ENCODE data around the gene ANKS6. TPM values are rescaled to one million over a fixed set of nuclear protein-coding genes. Genes with fewer than 3 reads are reported as not detected.

Gene ANKS6
- total RNA-seq, 2 donors from 2014 or later = 41.7 to 55.2 TPM

DNA sequence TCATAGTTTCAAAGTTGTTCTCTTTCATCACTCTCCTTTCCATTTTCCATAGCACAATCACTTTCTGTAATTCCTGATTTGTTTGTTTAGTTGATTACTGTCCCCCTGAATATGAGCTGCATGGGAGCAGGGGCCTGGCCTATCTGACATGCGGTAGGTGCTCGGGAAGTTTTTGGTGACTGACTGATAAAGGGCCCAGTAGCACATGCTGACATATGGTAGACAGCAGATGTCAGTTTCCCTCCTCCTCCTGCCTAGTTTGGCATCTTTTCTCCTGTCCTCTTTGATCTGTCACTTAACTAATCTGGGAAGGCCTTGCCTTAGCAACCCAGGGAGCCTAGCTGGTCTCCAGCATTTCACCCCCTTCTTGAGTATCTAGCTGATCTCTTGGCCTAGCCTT is 25.5 kb upstream of the ANKS6 start:
- no peak overlapping the region for H3K4me3 Mint-ChIP-seq
- peaks cover 1% of the 10 kb centered on the region for H3K4me1 Mint-ChIP-seq
- Histone ChIP-seq H3K36me3 (ENCODE audit: control insufficient read depth, insufficient read depth, low read length) (no peaks in the 10 kb centered on the region), H3K27ac (ENCODE audit: low read depth, low read length) (no peak overlapping the region), H3K4me1 (ENCODE audit: control insufficient read depth, insufficient read depth, low read length) (no peaks in the 10 kb centered on the region), H3K9me3 (ENCODE audit: control insufficient read depth, low read length) (peaks cover 7% of the 10 kb centered on the region), H3K27me3 (ENCODE audit: control insufficient read depth, insufficient read depth, low read length, poor library complexity, severe bottlenecking) (no peaks in the 10 kb centered on the region), H3K9ac (ENCODE audit: extremely low read depth, low read length, poor library complexity, severe bottlenecking) (no peak overlapping the region), H3K4me3 (ENCODE audit: low read length) (no peak overlapping the region)
- whole genome bisulfite sequencing, 2 experiments (ENCODE audit: insufficient coverage in 1 of 2, insufficient read length in 1 of 2) = 97% methylated on average over 2 of the region's 2 CpGs; no CpG with 5 or more reads in 1 of the 2 experiments
- H3K27ac Mint-ChIP-seq = no peak overlapping the region
- H3K36me3 Mint-ChIP-seq (ENCODE audit: low read depth) = peaks cover 33% of the 10 kb centered on the region
- H3K27me3 Mint-ChIP-seq (ENCODE audit: insufficient read depth) = no peaks in the 10 kb centered on the region
- TF ChIP-seq, protein P1, sequence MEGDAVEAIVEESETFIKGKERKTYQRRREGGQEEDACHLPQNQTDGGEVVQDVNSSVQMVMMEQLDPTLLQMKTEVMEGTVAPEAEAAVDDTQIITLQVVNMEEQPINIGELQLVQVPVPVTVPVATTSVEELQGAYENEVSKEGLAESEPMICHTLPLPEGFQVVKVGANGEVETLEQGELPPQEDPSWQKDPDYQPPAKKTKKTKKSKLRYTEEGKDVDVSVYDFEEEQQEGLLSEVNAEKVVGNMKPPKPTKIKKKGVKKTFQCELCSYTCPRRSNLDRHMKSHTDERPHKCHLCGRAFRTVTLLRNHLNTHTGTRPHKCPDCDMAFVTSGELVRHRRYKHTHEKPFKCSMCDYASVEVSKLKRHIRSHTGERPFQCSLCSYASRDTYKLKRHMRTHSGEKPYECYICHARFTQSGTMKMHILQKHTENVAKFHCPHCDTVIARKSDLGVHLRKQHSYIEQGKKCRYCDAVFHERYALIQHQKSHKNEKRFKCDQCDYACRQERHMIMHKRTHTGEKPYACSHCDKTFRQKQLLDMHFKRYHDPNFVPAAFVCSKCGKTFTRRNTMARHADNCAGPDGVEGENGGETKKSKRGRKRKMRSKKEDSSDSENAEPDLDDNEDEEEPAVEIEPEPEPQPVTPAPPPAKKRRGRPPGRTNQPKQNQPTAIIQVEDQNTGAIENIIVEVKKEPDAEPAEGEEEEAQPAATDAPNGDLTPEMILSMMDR (conservative IDR thresholded peaks at IDR 0.05) = no peak
- no peak for DNase-seq
- no peaks in the 10 kb centered on the region for H3K9me3 Mint-ChIP-seq

DNA sequence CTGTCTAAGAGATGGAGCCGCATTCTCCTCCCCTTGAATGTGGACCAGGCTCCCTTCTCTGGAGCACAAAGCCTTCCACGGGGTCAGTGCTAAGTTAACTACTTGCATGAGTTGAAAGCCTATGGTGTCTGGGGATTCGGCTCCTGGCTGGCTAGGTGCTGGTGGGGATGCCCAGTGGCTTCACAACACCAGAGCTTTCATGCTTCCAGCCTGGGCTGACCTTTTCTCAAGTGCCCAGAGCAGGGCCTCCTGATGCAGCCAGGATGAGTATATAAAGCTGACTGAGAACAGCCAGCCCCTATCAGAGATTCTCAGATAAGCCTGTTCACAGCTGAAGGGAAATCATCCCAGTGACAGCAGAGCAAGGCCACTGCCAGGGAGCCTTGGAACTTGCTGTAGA is 22.9 kb upstream of the ANKS6 start:
- WGBS, 2 experiments (ENCODE audit: insufficient coverage in 1 of 2, insufficient read length in 1 of 2) = 93 to 100% methylated on average over 3 of the region's 3 CpGs
- Mint-ChIP-seq H3K4me1 (peaks cover 1% of the 10 kb centered on the region), H3K4me3 (no peak overlapping the region), H3K9me3 (no peaks in the 10 kb centered on the region), H3K27ac (no peak overlapping the region), H3K36me3 (ENCODE audit: low read depth) (peaks cover 22% of the 10 kb centered on the region), H3K27me3 (ENCODE audit: insufficient read depth) (no peaks in the 10 kb centered on the region)
- H3K27me3 ChIP-seq (ENCODE audit: control insufficient read depth, insufficient read depth, low read length, poor library complexity, severe bottlenecking) = no peaks in the 10 kb centered on the region
- H3K27ac ChIP-seq (ENCODE audit: low read depth, low read length) = no peak overlapping the region
- DNase-seq = no peak
- H3K9me3 ChIP-seq (ENCODE audit: control insufficient read depth, low read length) = peaks cover 7% of the 10 kb centered on the region
- H3K4me1 ChIP-seq (ENCODE audit: control insufficient read depth, insufficient read depth, low read length) = no peaks in the 10 kb centered on the region
- H3K36me3 ChIP-seq (ENCODE audit: control insufficient read depth, insufficient read depth, low read length) = no peaks in the 10 kb centered on the region
- TF ChIP-seq, protein P1 (conservative IDR thresholded peaks at IDR 0.05) = no peak
- no peak overlapping the region for H3K4me3 ChIP-seq (ENCODE audit: low read length)
- no peak overlapping the region for H3K9ac ChIP-seq (ENCODE audit: extremely low read depth, low read length, poor library complexity, severe bottlenecking)

DNA sequence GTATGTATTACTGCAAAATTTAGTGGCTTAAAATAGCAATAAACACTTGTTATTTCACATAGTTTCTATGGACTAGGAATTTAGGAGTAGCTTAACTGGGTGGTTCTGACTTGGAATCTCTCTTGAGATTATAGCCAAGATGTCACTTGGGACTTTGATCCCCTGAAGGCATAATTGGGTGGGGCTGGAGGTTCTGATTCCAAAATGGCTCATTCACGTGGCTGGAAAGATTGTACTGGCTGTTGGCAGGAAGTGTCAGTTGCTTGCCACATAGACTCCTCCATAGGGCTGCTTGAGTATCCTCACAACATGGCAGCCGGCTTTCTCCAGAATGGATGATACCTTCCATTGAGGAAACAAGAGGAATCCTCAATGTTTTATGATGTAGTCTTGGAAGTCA is 22.4 kb upstream of the ANKS6 start:
- WGBS, 2 experiments (ENCODE audit: insufficient coverage in 1 of 2, insufficient read length in 1 of 2) = 93 to 96% methylated on average over 2 of the region's 2 CpGs
- Histone ChIP-seq H3K9ac (ENCODE audit: extremely low read depth, low read length, poor library complexity, severe bottlenecking) (no peak overlapping the region), H3K9me3 (ENCODE audit: control insufficient read depth, low read length) (peaks cover 7% of the 10 kb centered on the region), H3K27ac (ENCODE audit: low read depth, low read length) (no peak overlapping the region), H3K27me3 (ENCODE audit: control insufficient read depth, insufficient read depth, low read length, poor library complexity, severe bottlenecking) (no peaks in the 10 kb centered on the region), H3K4me3 (ENCODE audit: low read length) (no peak overlapping the region), H3K36me3 (ENCODE audit: control insufficient read depth, insufficient read depth, low read length) (no peaks in the 10 kb centered on the region), H3K4me1 (ENCODE audit: control insufficient read depth, insufficient read depth, low read length) (no peaks in the 10 kb centered on the region)
- TF ChIP-seq, protein P1 (conservative IDR thresholded peaks at IDR 0.05) = no peak
- H3K4me1 Mint-ChIP-seq = peaks cover 1% of the 10 kb centered on the region
- H3K36me3 Mint-ChIP-seq (ENCODE audit: low read depth) = peaks cover 22% of the 10 kb centered on the region
- no peaks in the 10 kb centered on the region for H3K27me3 Mint-ChIP-seq (ENCODE audit: insufficient read depth)
- DNase-seq = no peak
- no peaks in the 10 kb centered on the region for H3K9me3 Mint-ChIP-seq
- H3K4me3 Mint-ChIP-seq = no peak overlapping the region
- H3K27ac Mint-ChIP-seq = no peak overlapping the region
